Nephron progenitor cell (in vitro differentiated cells): ENCODE data around the gene ADAD2.

Experiments used
- DNase-seq: peaks from one replicate; pipeline ENCODE4 v3.0.0; 2021
- H3K27ac Mint-ChIP-seq: 2 replicates; pipeline ENCODE4 v1.8.0; 2021; ENCODE audit warnings: mild to moderate bottlenecking, moderate library complexity, mixed read lengths
- H3K27me3 Mint-ChIP-seq: 2 replicates; pipeline ENCODE4 v1.8.0; 2021; ENCODE audit warnings: mild to moderate bottlenecking, low read depth, mixed read lengths; ENCODE audit not compliant: poor library complexity
- H3K36me3 Mint-ChIP-seq: 2 replicates; pipeline ENCODE4 v1.8.0; 2021; ENCODE audit warnings: low read depth, mixed read lengths
- H3K4me1 Mint-ChIP-seq: 2 replicates; pipeline ENCODE4 v1.8.0; 2021; ENCODE audit warnings: mixed read lengths
- H3K4me3 Mint-ChIP-seq: 2 replicates; pipeline ENCODE4 v1.8.0; 2021; ENCODE audit warnings: mild to moderate bottlenecking, moderate library complexity, mixed read lengths
- H3K9me3 Mint-ChIP-seq: 2 replicates; pipeline ENCODE4 v1.8.0; 2021; ENCODE audit warnings: mild to moderate bottlenecking, moderate library complexity, mixed read lengths
- TF ChIP-seq, protein P1 (sequence below): fragments of 200-600 bp; sonication (generic); IDR thresholded peaks from 2 replicates; pipeline ENCODE4 v1.5.0; 2021; ENCODE audit warnings: antibody characterized with exemption

The ADAD2 gene

GRCh38 chr16:84225571-84225970 lies 34.6 kb downstream of the ADAD2 start:
- peaks cover 9% of the 10 kb centered on the region for H3K27me3 Mint-ChIP-seq

GRCh38 chr16:84226026-84226425 lies 35.1 kb downstream of the ADAD2 start:
- Mint-ChIP-seq H3K27me3 (peaks cover 9% of the 10 kb centered on the region), H3K36me3 (no peaks in the 10 kb centered on the region)
- TF ChIP-seq, protein P1, sequence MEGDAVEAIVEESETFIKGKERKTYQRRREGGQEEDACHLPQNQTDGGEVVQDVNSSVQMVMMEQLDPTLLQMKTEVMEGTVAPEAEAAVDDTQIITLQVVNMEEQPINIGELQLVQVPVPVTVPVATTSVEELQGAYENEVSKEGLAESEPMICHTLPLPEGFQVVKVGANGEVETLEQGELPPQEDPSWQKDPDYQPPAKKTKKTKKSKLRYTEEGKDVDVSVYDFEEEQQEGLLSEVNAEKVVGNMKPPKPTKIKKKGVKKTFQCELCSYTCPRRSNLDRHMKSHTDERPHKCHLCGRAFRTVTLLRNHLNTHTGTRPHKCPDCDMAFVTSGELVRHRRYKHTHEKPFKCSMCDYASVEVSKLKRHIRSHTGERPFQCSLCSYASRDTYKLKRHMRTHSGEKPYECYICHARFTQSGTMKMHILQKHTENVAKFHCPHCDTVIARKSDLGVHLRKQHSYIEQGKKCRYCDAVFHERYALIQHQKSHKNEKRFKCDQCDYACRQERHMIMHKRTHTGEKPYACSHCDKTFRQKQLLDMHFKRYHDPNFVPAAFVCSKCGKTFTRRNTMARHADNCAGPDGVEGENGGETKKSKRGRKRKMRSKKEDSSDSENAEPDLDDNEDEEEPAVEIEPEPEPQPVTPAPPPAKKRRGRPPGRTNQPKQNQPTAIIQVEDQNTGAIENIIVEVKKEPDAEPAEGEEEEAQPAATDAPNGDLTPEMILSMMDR: no peak

More at GRCh38 chr16:84225571-84225970, 34.6 kb downstream of the ADAD2 start:
- Mint-ChIP-seq H3K4me1 (peaks cover 42% of the 10 kb centered on the region), H3K36me3 (no peaks in the 10 kb centered on the region), H3K9me3 (no peaks in the 10 kb centered on the region), H3K4me3 (no peak overlapping the region), H3K27ac (no peak overlapping the region)
- TF ChIP-seq, protein P1: no peak
- no peak for DNase-seq

DNA sequence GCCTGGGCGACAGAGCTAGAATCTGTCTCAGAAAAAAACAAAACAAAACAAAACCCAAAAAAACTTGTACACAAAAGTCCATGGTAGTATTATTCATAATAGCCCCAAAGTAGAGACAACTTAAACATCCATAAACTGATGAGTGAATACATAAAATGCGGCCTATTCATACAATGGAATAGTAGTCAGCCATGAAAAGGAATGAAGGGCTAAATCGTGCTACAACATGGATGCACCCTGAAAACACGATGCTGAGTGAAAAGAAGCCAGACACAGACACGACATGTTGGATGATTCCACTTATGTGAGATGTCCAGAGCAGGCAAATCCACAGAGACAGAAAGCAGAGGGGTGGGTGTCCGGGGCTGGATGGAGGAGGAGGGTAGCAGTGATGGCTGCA lies 36.6 kb downstream of the ADAD2 start:
- Mint-ChIP-seq H3K36me3 (no peaks in the 10 kb centered on the region), H3K4me3 (peak overlapping the region; percentile 41), H3K9me3 (no peaks in the 10 kb centered on the region), H3K4me1 (peaks cover 48% of the 10 kb centered on the region), H3K27ac (no peak overlapping the region), H3K27me3 (peaks cover 5% of the 10 kb centered on the region)
- DNase-seq: no peak
- TF ChIP-seq, protein P1: no peak

More at GRCh38 chr16:84226026-84226425, 35.1 kb downstream of the ADAD2 start:
- Mint-ChIP-seq H3K4me1 (peaks cover 46% of the 10 kb centered on the region), H3K27ac (peak overlapping the region; percentile 14), H3K9me3 (no peaks in the 10 kb centered on the region), H3K4me3 (no peak overlapping the region)
- DNase-seq: no peak

GRCh38 chr16:84228256-84228838 lies 37.4 kb downstream of the ADAD2 start:
- TF ChIP-seq, protein P1: no peak
- peaks cover 49% of the 10 kb centered on the region for H3K4me1 Mint-ChIP-seq
- H3K36me3 Mint-ChIP-seq: no peaks in the 10 kb centered on the region
- peak; percentile 31 for DNase-seq
- no peak overlapping the region for H3K27ac Mint-ChIP-seq
- H3K4me3 Mint-ChIP-seq: no peak overlapping the region
- H3K27me3 Mint-ChIP-seq: peaks cover under 1% of the 10 kb centered on the region
- H3K9me3 Mint-ChIP-seq: no peaks in the 10 kb centered on the region

DNA sequence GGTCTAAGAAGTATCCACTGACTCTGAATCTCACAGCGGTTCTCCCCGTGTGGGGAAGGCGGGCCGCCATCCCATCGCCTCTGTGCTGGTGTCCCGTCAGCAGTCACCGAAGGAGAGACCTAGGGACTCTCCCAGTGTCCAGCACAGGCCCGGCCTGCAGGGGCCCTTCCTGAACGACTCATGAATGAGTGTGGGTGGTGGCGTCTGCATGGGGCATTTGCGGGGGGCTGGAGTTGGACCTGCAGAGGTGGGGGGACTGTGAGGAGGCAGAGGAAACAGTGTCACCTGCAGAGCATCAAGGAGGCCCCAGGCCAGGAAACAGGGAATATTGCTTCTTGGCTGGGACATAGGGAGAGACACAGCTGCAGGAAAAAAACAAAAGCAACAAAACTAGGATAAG lies 38.5 kb downstream of the ADAD2 start:
- TF ChIP-seq, protein P1: no peak
- H3K36me3 Mint-ChIP-seq: no peaks in the 10 kb centered on the region
- H3K4me3 Mint-ChIP-seq: no peak overlapping the region
- H3K9me3 Mint-ChIP-seq: no peaks in the 10 kb centered on the region
- H3K27me3 Mint-ChIP-seq: peaks cover 3% of the 10 kb centered on the region
- no peak for DNase-seq
- peak overlapping the region; percentile 12 for H3K27ac Mint-ChIP-seq
- peaks cover 55% of the 10 kb centered on the region for H3K4me1 Mint-ChIP-seq

DNA sequence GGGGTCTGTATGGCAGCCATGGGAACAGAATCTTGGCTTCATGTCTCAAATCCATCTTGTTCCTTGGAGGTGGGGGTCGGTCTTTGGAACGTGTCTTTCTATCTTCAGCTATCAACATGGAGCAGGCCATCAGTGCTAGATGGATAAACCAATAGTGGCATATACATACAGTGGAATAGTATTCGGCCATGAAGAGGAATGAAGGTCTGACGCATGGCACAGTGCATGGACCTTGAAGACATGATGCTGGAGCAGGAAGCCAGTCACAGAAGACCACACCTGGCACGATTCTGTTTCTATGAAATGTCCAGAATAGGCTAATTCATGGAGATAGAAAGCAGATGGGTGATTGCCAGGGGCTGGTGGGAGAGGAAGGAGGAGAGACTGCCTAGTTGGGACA lies 41.1 kb downstream of the ADAD2 start:
- H3K9me3 Mint-ChIP-seq: no peaks in the 10 kb centered on the region
- H3K4me3 Mint-ChIP-seq: no peak overlapping the region
- no peaks in the 10 kb centered on the region for H3K36me3 Mint-ChIP-seq
- H3K27ac Mint-ChIP-seq: peak overlapping the region; percentile 27
- TF ChIP-seq, protein P1: no peak
- peaks cover 54% of the 10 kb centered on the region for H3K4me1 Mint-ChIP-seq
- peaks cover 3% of the 10 kb centered on the region for H3K27me3 Mint-ChIP-seq
- DNase-seq: no peak
